A549 (cell line): ENCODE data around the gene CMTM4. TPM values are rescaled to one million over a fixed set of nuclear protein-coding genes. Genes with fewer than 3 reads are reported as not detected.

Experiments
- ATAC-seq, 2 experiments: fragments of 200-7000 bp in 1 of 2; fragments of >200 bp in 1 of 2; cut with Nextera tagmentation in 1 of 2; cut with Tn5 transposase in 1 of 2; 3 replicates each; pipeline versions ENCODE4 v1.8.0 to v1.9.1; 2018 to 2020; ENCODE audit warnings: mild to moderate bottlenecking in 1 of 2, moderate library complexity in 1 of 2
- CTCF ChIA-PET: fragments of 300-600 bp; sonication (Branson Sonifier 250); formaldehyde crosslinking; extraction: SDS; loops from one replicate; lab custom pipeline; 2021; ENCODE audit warnings: antibody characterized with exemption, inconsistent platforms; lab: Yijun Ruan, JAX
- POLR2A ChIA-PET: fragments of 350-600 bp; formaldehyde crosslinking; extraction: SDS; loops from one replicate; lab custom pipeline; 2021; ENCODE audit warnings: antibody characterized with exemption, inconsistent platforms; lab: Yijun Ruan, JAX
- DNase-seq, 2 experiments: peaks; one replicate each; pipeline versions ENCODE4 v3.0.0 to v3.0.0-alpha.2; 2011 to 2016; ENCODE audit warnings: low read depth in 1 of 2, low spot score in 1 of 2
- FAIRE-seq: peaks from 2 replicates; lab custom pipeline; 2011; peaks lifted over from hg19 to GRCh38; lab: Jason Lieb, UNC
- H3K27ac ChIP-seq, 2 experiments: fragments of >200 bp; sonication (Bioruptor Twin); formaldehyde crosslinking; 3 replicates each; pipeline ENCODE4 v1.5.1; 2016 to 2017
- H3K4me1 ChIP-seq: fragments of >200 bp; sonication (Bioruptor Twin); formaldehyde crosslinking; 3 replicates; pipeline ENCODE4 v1.6.1; 2016
- H3K4me2 ChIP-seq: fragments of >200 bp; sonication (Bioruptor Twin); formaldehyde crosslinking; 3 replicates; pipeline ENCODE4 v1.6.1; 2016
- H3K4me3 ChIP-seq: fragments of >200 bp; sonication (Bioruptor Twin); formaldehyde crosslinking; 3 replicates; pipeline ENCODE4 v1.5.1; 2016
- H3K9me3 ChIP-seq: fragments of >200 bp; sonication (Bioruptor Twin); formaldehyde crosslinking; 3 replicates; pipeline ENCODE4 v1.6.1; 2016
- CBX2 ChIP-seq: fragments of 200-600 bp; sonication (generic); IDR thresholded peaks from 2 replicates; pipeline ENCODE4 v1.6.1; 2016; ENCODE audit warnings: low read depth, mild to moderate bottlenecking, borderline replicate concordance
- CBX8 ChIP-seq: fragments of 200-600 bp; sonication (generic); IDR thresholded peaks from 2 replicates; pipeline ENCODE4 v1.6.1; 2016
- CEBPB ChIP-seq, 2 experiments: fragments of >200 bp in 1 of 2; sonication (Bioruptor Twin) in 1 of 2; formaldehyde crosslinking in 1 of 2; IDR thresholded peaks; 2 replicates each; pipeline ENCODE4 v1.6.1; 2012 to 2016
- EHMT2 ChIP-seq: fragments of 200-600 bp; sonication (generic); IDR thresholded peaks from 2 replicates; pipeline ENCODE4 v1.6.1; 2016; ENCODE audit warnings: antibody characterized with exemption, low read depth, mild to moderate bottlenecking, moderate library complexity
- FOSB ChIP-seq: fragments of 250-450 bp; sonication (Bioruptor Pico); IDR thresholded peaks from 2 replicates; pipeline ENCODE4 v1.5.0; 2020; ENCODE audit warnings: mild to moderate bottlenecking, moderate library complexity
- FOXS1 ChIP-seq: fragments of 250-450 bp; sonication (Bioruptor Pico); IDR thresholded peaks from 2 replicates; pipeline ENCODE4 v1.5.0; 2020; ENCODE audit warnings: mild to moderate bottlenecking, moderate library complexity
- HEYL ChIP-seq: fragments of 250-450 bp; sonication (Bioruptor Pico); IDR thresholded peaks from 2 replicates; pipeline ENCODE4 v1.8.0; 2021; ENCODE audit warnings: mild to moderate bottlenecking, moderate library complexity
- HOXA7 ChIP-seq: fragments of 250-450 bp; sonication (Bioruptor Pico); IDR thresholded peaks from 2 replicates; pipeline ENCODE4 v1.5.0; 2020; ENCODE audit warnings: mild to moderate bottlenecking, moderate library complexity
- MAFK ChIP-seq: fragments of 450-650 bp; IDR thresholded peaks from 2 replicates; pipeline ENCODE4 v1.6.1; 2014; ENCODE audit not compliant: partially characterized antibody
- PHF8 ChIP-seq: fragments of 200-600 bp; sonication (generic); IDR thresholded peaks from 2 replicates; pipeline ENCODE4 v1.6.1; 2016; ENCODE audit warnings: low read depth, mild to moderate bottlenecking, antibody characterized with exemption, moderate library complexity, borderline replicate concordance
- RARB ChIP-seq: fragments of 250-450 bp; sonication (Bioruptor Pico); IDR thresholded peaks from 2 replicates; pipeline ENCODE4 v1.8.0; 2021; ENCODE audit warnings: mild to moderate bottlenecking, moderate library complexity
- RCOR1 ChIP-seq: fragments of 150-350 bp; IDR thresholded peaks from 2 replicates; pipeline ENCODE4 v1.6.1; 2014; ENCODE audit warnings: antibody characterized with exemption, low read length, low read depth
- RFX5 ChIP-seq: fragments of 450-650 bp; IDR thresholded peaks from 2 replicates; pipeline ENCODE4 v1.7.1; 2014; ENCODE audit warnings: antibody characterized with exemption, mild to moderate bottlenecking, moderate library complexity
- RNF2 ChIP-seq: fragments of 200-600 bp; sonication (generic); IDR thresholded peaks from 2 replicates; pipeline ENCODE4 v1.6.1; 2016; ENCODE audit warnings: low read depth, mild to moderate bottlenecking, antibody characterized with exemption, moderate library complexity, borderline replicate concordance
- TFCP2L1 ChIP-seq: fragments of 250-450 bp; sonication (Bioruptor Pico); IDR thresholded peaks from 2 replicates; pipeline ENCODE4 v1.5.0; 2021; ENCODE audit warnings: mild to moderate bottlenecking
- TP53 ChIP-seq: fragments of 250-450 bp; sonication (Bioruptor Pico); IDR thresholded peaks from 2 replicates; pipeline ENCODE4 v1.5.0; 2021; ENCODE audit warnings: mild to moderate bottlenecking, moderate library complexity
- ZNF302 ChIP-seq: fragments of 250-450 bp; sonication (Bioruptor Pico); IDR thresholded peaks from 2 replicates; pipeline ENCODE4 v1.9.0; 2021; ENCODE audit warnings: inconsistent platforms, mild to moderate bottlenecking, moderate library complexity
- WGBS: methylation state at CpG from one replicate; pipeline ENCODE4 v1.1.6; 2017; ENCODE audit errors: missing lambda C conversion rate; 5-methylcytosine and 5-hydroxymethylcytosine counted together
- polyA plus RNA-seq, 4 experiments: library from polyadenylated mRNA; depleted of rRNA in 3 of 4; stranded (reverse); fragments of >200 nt; fragmentation: RNase III in 1 of 4; extraction: RNeasy Plus Mini Kit Qiagen cat#74134 plus additional on column Dnase treatment in 1 of 4; gene quantifications; 2 replicates in 3 of 4; 3 replicates in 1 of 4; pipeline ENCODE4 v1.2.3, GENCODE V29; 2011 to 2017
- TF ChIP-seq, protein P1 (sequence below): fragments of 250-450 bp; sonication (Bioruptor Pico); IDR thresholded peaks from 2 replicates; pipeline ENCODE4 v1.5.0; 2021; ENCODE audit warnings: mild to moderate bottlenecking, moderate library complexity, borderline replicate concordance
- TF ChIP-seq, protein P2 (sequence below): IDR thresholded peaks from 2 replicates; pipeline ENCODE4 v1.6.1; 2012
- TF ChIP-seq, protein P3 (sequence below): fragments of 200-600 bp; sonication (generic); IDR thresholded peaks from 2 replicates; pipeline ENCODE4 v1.6.1; 2016; ENCODE audit warnings: antibody characterized with exemption, mild to moderate bottlenecking, moderate library complexity
- TF ChIP-seq, protein P4 (sequence below): IDR thresholded peaks from 2 replicates; pipeline ENCODE4 v1.6.1; 2012

The CMTM4 gene
- polyA plus RNA-seq, 2 of the 4 experiments (the other 2 are of a cell fraction), result 24.8 to 58.6 TPM

DNA sequence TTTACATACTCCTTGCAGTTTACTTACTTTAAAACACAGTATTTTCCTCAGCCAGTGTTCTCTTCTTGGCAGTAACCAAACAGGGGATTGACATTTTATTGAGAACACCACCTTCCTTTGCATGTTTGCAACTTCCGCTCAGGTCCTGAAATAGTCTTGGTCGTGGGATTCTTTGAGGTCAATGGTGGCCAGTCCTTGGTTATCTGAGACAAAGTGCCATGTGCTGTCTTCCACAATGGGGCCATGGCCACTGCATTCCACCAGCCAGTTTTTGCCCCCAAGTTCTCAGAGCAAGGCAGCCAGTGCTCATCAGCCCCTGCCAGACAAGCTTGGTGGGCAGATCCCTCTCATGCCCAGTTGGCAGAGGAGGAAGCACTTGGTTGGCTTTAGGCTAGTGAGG, 22.9 kb downstream of the CMTM4 start:
- Histone ChIP-seq H3K27ac (no peak overlapping the region), H3K4me1 (no peaks in the 10 kb centered on the region), H3K4me2 (no peak overlapping the region), H3K4me3 (no peak overlapping the region), H3K9me3 (no peaks in the 10 kb centered on the region)
- FAIRE-seq, result no peak
- TF ChIP-seq HEYL (no peak), EHMT2 (no peak), HOXA7 (CRISPR knock-in tag) (no peak), CEBPB (IDR thresholded peaks at IDR 0.05) (no peak)
- 90% methylated on average over 2 of the region's 2 CpGs for WGBS
- ChIA-PET POLR2A (no interaction called here), CTCF (interaction anchor here (1.2 to 8.0 kb wide), 4 partner anchors 11 to 194 kb away, joined by 3 to 53 read pairs (median 14); no protein-coding TSS in a partner anchor)
- no peak for DNase-seq
- ATAC-seq, result no peak

DNA sequence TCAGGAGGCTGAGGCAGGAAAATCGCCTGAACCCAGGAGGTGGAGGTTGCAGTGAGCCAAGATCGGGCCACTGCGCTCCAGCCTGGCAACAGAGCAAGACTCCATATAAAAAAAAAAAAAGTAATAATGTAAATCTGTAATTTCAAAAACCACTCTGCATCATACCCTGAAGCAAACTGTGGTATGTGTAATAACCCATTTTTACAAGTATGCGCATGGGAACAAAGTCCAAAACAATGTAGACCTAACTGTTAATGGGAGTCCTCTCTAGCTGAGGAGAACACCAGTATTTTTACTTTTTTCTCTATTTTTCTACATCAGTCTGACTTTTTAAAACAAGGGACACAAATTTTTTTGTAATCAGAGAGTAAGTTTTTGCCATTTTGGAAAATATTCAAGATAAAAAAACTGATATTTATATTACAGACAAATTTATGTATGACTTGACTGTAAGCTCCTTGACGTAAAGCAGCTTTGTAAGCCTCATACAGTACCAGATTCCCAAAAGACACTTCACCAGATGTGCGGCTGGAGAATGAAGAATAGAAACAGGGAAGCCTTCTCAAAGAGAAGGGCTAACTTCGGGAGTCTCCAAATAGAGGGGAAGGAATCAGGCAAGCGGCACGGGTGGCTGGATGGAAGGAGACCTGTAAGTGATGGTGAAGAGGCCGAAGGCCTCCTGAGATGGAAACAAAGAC, 25.7 kb downstream of the CMTM4 start:
- TF ChIP-seq FOXS1 (no peak), MAFK (no peak), PHF8 (no peak), RNF2 (no peak), RFX5 (no peak), CBX8 (no peak)
- TF ChIP-seq, protein P1, sequence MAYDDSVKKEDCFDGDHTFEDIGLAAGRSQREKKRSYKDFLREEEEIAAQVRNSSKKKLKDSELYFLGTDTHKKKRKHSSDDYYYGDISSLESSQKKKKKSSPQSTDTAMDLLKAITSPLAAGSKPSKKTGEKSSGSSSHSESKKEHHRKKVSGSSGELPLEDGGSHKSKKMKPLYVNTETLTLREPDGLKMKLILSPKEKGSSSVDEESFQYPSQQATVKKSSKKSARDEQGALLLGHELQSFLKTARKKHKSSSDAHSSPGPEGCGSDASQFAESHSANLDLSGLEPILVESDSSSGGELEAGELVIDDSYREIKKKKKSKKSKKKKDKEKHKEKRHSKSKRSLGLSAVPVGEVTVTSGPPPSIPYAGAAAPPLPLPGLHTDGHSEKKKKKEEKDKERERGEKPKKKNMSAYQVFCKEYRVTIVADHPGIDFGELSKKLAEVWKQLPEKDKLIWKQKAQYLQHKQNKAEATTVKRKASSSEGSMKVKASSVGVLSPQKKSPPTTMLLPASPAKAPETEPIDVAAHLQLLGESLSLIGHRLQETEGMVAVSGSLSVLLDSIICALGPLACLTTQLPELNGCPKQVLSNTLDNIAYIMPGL (CRISPR knock-in tag), result no peak
- TF ChIP-seq, protein P2, sequence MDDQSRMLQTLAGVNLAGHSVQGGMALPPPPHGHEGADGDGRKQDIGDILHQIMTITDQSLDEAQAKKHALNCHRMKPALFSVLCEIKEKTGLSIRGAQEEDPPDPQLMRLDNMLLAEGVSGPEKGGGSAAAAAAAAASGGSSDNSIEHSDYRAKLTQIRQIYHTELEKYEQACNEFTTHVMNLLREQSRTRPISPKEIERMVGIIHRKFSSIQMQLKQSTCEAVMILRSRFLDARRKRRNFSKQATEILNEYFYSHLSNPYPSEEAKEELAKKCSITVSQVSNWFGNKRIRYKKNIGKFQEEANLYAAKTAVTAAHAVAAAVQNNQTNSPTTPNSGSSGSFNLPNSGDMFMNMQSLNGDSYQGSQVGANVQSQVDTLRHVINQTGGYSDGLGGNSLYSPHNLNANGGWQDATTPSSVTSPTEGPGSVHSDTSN, result no peak
- TF ChIP-seq, all 56 proteins: peak for 0
- Histone ChIP-seq H3K9me3 (no peaks in the 10 kb centered on the region), H3K4me1 (no peaks in the 10 kb centered on the region), H3K4me3 (no peak overlapping the region), H3K27ac (no peak overlapping the region), H3K4me2 (no peak overlapping the region)
- FAIRE-seq, result no peak
- ChIA-PET POLR2A (interaction anchor here (0.6 kb wide), 1 partner anchor 15 kb away, joined by 3 read pairs; no protein-coding TSS in a partner anchor), CTCF (interaction anchor here (0.8 to 1.5 kb wide), 4 partner anchors 9 to 197 kb away, joined by 3 to 8 read pairs (median 4); no protein-coding TSS in a partner anchor)
- no peak for DNase-seq
- ATAC-seq, result no peak
- whole genome bisulfite sequencing, result 96% methylated on average over 10 of the region's 10 CpGs

DNA sequence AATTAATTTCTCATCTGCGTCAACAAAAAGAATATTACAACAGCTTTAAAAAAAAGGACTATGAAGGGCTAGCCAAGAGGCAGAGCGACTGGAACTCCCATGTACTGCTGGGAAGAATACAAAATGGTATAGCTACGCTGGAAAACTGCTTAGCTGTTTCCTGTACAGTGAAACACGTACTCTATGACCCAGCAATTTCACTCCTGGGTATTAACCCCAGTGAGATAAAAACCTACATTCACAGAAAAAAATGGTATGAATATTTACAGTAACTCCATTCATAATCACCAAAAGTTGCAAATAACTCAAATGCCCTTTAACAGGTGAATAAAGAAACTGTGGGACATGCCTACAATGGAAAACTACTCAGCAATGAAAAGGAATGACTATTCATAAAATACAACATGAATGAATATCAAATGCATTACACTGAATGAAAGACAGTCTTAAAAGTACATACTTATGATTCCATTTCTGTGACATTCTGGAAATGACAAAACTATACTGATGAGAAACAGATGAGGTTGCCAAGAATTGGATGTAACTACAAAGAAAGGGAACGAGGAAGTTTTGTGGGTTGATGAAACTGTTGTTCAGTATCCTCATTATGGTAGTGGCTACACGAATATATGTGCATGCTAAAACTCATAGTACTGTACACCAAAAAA, 27.6 kb downstream of the CMTM4 start:
- H3K27ac ChIP-seq, result no peak overlapping the region
- TF ChIP-seq RCOR1, result no peak
- no peak for TF ChIP-seq CBX2
- no peak for TF ChIP-seq RARB (CRISPR knock-in tag)
- TF ChIP-seq, protein P3, sequence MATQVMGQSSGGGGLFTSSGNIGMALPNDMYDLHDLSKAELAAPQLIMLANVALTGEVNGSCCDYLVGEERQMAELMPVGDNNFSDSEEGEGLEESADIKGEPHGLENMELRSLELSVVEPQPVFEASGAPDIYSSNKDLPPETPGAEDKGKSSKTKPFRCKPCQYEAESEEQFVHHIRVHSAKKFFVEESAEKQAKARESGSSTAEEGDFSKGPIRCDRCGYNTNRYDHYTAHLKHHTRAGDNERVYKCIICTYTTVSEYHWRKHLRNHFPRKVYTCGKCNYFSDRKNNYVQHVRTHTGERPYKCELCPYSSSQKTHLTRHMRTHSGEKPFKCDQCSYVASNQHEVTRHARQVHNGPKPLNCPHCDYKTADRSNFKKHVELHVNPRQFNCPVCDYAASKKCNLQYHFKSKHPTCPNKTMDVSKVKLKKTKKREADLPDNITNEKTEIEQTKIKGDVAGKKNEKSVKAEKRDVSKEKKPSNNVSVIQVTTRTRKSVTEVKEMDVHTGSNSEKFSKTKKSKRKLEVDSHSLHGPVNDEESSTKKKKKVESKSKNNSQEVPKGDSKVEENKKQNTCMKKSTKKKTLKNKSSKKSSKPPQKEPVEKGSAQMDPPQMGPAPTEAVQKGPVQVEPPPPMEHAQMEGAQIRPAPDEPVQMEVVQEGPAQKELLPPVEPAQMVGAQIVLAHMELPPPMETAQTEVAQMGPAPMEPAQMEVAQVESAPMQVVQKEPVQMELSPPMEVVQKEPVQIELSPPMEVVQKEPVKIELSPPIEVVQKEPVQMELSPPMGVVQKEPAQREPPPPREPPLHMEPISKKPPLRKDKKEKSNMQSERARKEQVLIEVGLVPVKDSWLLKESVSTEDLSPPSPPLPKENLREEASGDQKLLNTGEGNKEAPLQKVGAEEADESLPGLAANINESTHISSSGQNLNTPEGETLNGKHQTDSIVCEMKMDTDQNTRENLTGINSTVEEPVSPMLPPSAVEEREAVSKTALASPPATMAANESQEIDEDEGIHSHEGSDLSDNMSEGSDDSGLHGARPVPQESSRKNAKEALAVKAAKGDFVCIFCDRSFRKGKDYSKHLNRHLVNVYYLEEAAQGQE, result no peak
- TF ChIP-seq, protein P1 (CRISPR knock-in tag), result no peak
- no peak for TF ChIP-seq PHF8
- TF ChIP-seq, protein P4, sequence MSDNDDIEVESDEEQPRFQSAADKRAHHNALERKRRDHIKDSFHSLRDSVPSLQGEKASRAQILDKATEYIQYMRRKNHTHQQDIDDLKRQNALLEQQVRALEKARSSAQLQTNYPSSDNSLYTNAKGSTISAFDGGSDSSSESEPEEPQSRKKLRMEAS, result no peak
- no peak for TF ChIP-seq TP53 (CRISPR knock-in tag)
- TF ChIP-seq ZNF302 (CRISPR knock-in tag), result no peak
- TF ChIP-seq CEBPB (IDR thresholded peaks at IDR 0.05), result no peak
- TF ChIP-seq HEYL, result no peak
- TF ChIP-seq RFX5, result no peak
- no peak for TF ChIP-seq TFCP2L1 (CRISPR knock-in tag)
- TF ChIP-seq FOSB (CRISPR knock-in tag), result no peak
- ATAC-seq (no peak), FAIRE-seq (peak; percentile 18), DNase-seq (no peak)
- CTCF ChIA-PET, result interaction anchor here (0.6 to 2.4 kb wide), 5 partner anchors 18 to 223 kb away, joined by 3 to 16 read pairs (median 3); no protein-coding TSS in a partner anchor
- H3K4me1 ChIP-seq, result no peaks in the 10 kb centered on the region
- WGBS, result 91% methylated on average over 6 of the region's 6 CpGs
- H3K4me3 ChIP-seq, result no peak overlapping the region
- no peak overlapping the region for H3K4me2 ChIP-seq
- POLR2A ChIA-PET, result interaction anchor here (0.6 kb wide), 1 partner anchor 60 kb away, joined by 5 read pairs; no protein-coding TSS in a partner anchor
- no peaks in the 10 kb centered on the region for H3K9me3 ChIP-seq
